K562 (cell line): ENCODE results near the gene ACRV1. TPM values are rescaled to one million over a fixed set of nuclear protein-coding genes. Genes with fewer than 3 reads are reported as not detected.

Source experiments
- BDP1 ChIP-seq: IDR thresholded peaks from 3 replicates; pipeline ENCODE4 v1.6.1; 2011; ENCODE audit not compliant: insufficient read length, insufficient read depth
- CHD2 ChIP-seq: IDR thresholded peaks from 2 replicates; pipeline ENCODE4 v1.6.1; 2011; ENCODE audit warnings: low read depth, low read length
- FIP1L1 ChIP-seq: fragments of 200-400 bp; formaldehyde crosslinking; IDR thresholded peaks from 2 replicates; pipeline ENCODE4 v1.6.1; 2018; ENCODE audit warnings: mild to moderate bottlenecking, low read depth, low read length; ENCODE audit not compliant: poor library complexity, severe bottlenecking
- FOS ChIP-seq: IDR thresholded peaks from 3 replicates; pipeline ENCODE4 v1.6.1; 2011; ENCODE audit not compliant: insufficient read length; ENCODE audit errors: extremely low read depth
- GABPB1 ChIP-seq: sonication (generic); formaldehyde crosslinking; IDR thresholded peaks from 2 replicates; pipeline ENCODE4 v1.8.0; 2022; ENCODE audit warnings: mild to moderate bottlenecking, missing genetic modification reagents
- HNRNPH1 ChIP-seq: fragments of 200-400 bp; formaldehyde crosslinking; optimal IDR thresholded peaks from 2 replicates; pipeline ENCODE3; 2017; ENCODE audit warnings: low read depth, mild to moderate bottlenecking, low read length, moderate library complexity
- HSF4 ChIP-seq: fragments of 250-450 bp; sonication (Bioruptor Pico); IDR thresholded peaks from 2 replicates; pipeline ENCODE4 v2.1.2; 2022; ENCODE audit warnings: mild to moderate bottlenecking, moderate library complexity, borderline replicate concordance
- JUND ChIP-seq, 2 experiments: IDR thresholded peaks; 2 replicates in 1 of 2; 3 replicates in 1 of 2; pipeline ENCODE4 v1.6.1; 2011; ENCODE audit warnings: borderline replicate concordance in 2 of 2, low read depth in 2 of 2, low read length in 2 of 2, improper control_type of control experiment in 1 of 2, missing biosample characterization in 1 of 2, missing genetic modification characterization in 1 of 2, missing genetic modification reagents in 1 of 2
- MBD2 ChIP-seq: sonication (generic); IDR thresholded peaks from 2 replicates; pipeline ENCODE4 v1.6.1; 2016; ENCODE audit warnings: low read depth, borderline replicate concordance
- MCM3 ChIP-seq: fragments of 450-650 bp; IDR thresholded peaks from 2 replicates; pipeline ENCODE4 v1.6.1; 2016
- MYNN ChIP-seq, 2 experiments: sonication (generic); formaldehyde crosslinking in 1 of 2; IDR thresholded peaks; 2 replicates each; pipeline versions ENCODE4 v1.5.0 to v1.6.1; 2016 to 2020; ENCODE audit warnings: antibody characterized with exemption in 1 of 2, missing genetic modification reagents in 1 of 2
- NFRKB ChIP-seq: fragments of 450-650 bp; IDR thresholded peaks from 2 replicates; pipeline ENCODE4 v1.6.1; 2016; ENCODE audit warnings: low read depth
- NR1H2 ChIP-seq: sonication (generic); formaldehyde crosslinking; IDR thresholded peaks from 2 replicates; pipeline ENCODE4 v1.4.0; 2020; ENCODE audit warnings: mild to moderate bottlenecking, missing genetic modification reagents
- PTTG1 ChIP-seq: fragments of 450-650 bp; IDR thresholded peaks from 2 replicates; pipeline ENCODE4 v1.6.1; 2016; ENCODE audit warnings: low read depth, mild to moderate bottlenecking, missing genetic modification characterization, missing compliant biosample characterization
- STAG1 ChIP-seq: sonication (generic); formaldehyde crosslinking; IDR thresholded peaks from 2 replicates; pipeline ENCODE4 v1.5.0; 2020; ENCODE audit warnings: missing genetic modification reagents, borderline replicate concordance
- TCF3 ChIP-seq: sonication (generic); formaldehyde crosslinking; IDR thresholded peaks from 2 replicates; pipeline ENCODE4 v1.4.0; 2020; ENCODE audit warnings: mild to moderate bottlenecking, missing genetic modification reagents
- YY1 ChIP-seq, 3 experiments: IDR thresholded peaks; 2 replicates each; pipeline ENCODE4 v1.6.1; 2011; ENCODE audit warnings: low read length in 2 of 3, mild to moderate bottlenecking in 2 of 3, moderate library complexity in 2 of 3, borderline replicate concordance in 1 of 3, control low read depth in 1 of 3, low read depth in 1 of 3; ENCODE audit not compliant: insufficient read depth in 3 of 3, insufficient replicate concordance in 2 of 3, control insufficient read depth in 1 of 3, insufficient read length in 1 of 3; ENCODE audit errors: extremely low read depth in 1 of 3
- polyA plus RNA-seq, 8 experiments: library from polyadenylated mRNA; depleted of rRNA in 4 of 8; stranded (reverse) in 5 of 8; unstranded in 3 of 8; fragments of >200 nt; fragmentation: Nextera tagmentation in 2 of 8; fragmentation: Illumina TruSeq in 1 of 8; extraction: Ambion mirVana in 2 of 8; extraction: Trizol in 1 of 8; gene quantifications; 2 replicates each; pipeline versions ENCODE4 v1.2.1 to v1.2.3, GENCODE V29; 2011 to 2014; ENCODE audit warnings: inconsistent platforms in 1 of 8, missing spikeins in 1 of 8
- total RNA-seq, 7 experiments: library from RNA; depleted of rRNA in 6 of 7; stranded (reverse); fragments of >200 nt in 6 of 7; fragmentation: Illumina TruSeq in 2 of 7; extraction: Trizol in 2 of 7; gene quantifications; 2 replicates each; pipeline versions ENCODE4 v1.2.1 to v1.2.3, GENCODE V29; 2011 to 2021; ENCODE audit warnings: low replicate concordance in 1 of 7
- TF ChIP-seq, protein P1 (sequence below): sonication (generic); formaldehyde crosslinking; IDR thresholded peaks from 2 replicates; pipeline ENCODE4 v1.8.1; 2023; ENCODE audit warnings: missing genetic modification reagents, mild to moderate bottlenecking, borderline replicate concordance
- TF ChIP-seq, protein P2 (sequence below), 2 experiments: IDR thresholded peaks in 1 of 2; conservative IDR thresholded peaks in 1 of 2; 2 replicates each; pipeline ENCODE4 v1.6.1; 2016; ENCODE audit warnings: low read depth in 2 of 2, mild to moderate bottlenecking in 1 of 2, missing compliant biosample characterization in 1 of 2, missing genetic modification characterization in 1 of 2, moderate library complexity in 1 of 2

Gene ACRV1
- total and polyA plus RNA-seq, 9 of the 15 experiments (the other 6 are each of a cell fraction or from before 2014, with no cell fraction given): 0.22 to 0.25 TPM; not detected in 7

DNA sequence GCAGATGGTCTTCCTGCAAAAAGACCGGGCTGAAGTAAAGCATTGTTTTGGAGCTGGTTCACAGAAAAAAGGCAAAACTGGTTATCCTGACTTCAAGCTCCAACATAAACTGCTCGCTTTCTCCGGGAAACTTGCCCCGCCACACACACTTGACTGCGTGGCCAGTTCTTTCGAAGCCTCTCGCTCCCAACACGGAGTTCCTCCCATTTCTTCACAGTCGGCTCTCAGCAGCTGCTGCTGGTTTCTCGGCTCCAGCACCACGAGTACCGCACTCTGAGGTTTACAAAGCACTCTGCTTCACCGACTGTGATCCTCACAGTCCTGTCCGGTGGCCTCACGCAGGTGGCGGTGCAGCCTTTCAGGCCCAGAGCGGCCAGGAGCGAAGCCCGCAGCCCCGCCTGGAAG, 55.4 kb downstream of the ACRV1 start (continued):
- TF ChIP-seq GABPB1: no peak
- TF ChIP-seq TCF3 (CRISPR knock-in tag): no peak
- TF ChIP-seq NFRKB: no peak
- TF ChIP-seq BDP1: no peak
- TF ChIP-seq HNRNPH1: no peak
- TF ChIP-seq FIP1L1: no peak
- no peak for TF ChIP-seq CHD2
- no peak for TF ChIP-seq YY1 (IDR thresholded peaks at IDR 0.05; ENCODE audit: borderline replicate concordance in 1 of 3, control insufficient read depth in 1 of 3, extremely low read depth in 1 of 3, insufficient read depth in 3 of 3, insufficient read length in 1 of 3, insufficient replicate concordance in 2 of 3, low read depth in 1 of 3, low read length in 2 of 3)
- TF ChIP-seq MCM3: no peak
- no peak for TF ChIP-seq FOS
- no peak for TF ChIP-seq STAG1 (CRISPR knock-in tag)
- no peak for TF ChIP-seq MYNN (IDR thresholded peaks at IDR 0.05)
- TF ChIP-seq MYNN (CRISPR knock-in tag; IDR thresholded peaks at IDR 0.05): no peak
- TF ChIP-seq, protein P1, sequence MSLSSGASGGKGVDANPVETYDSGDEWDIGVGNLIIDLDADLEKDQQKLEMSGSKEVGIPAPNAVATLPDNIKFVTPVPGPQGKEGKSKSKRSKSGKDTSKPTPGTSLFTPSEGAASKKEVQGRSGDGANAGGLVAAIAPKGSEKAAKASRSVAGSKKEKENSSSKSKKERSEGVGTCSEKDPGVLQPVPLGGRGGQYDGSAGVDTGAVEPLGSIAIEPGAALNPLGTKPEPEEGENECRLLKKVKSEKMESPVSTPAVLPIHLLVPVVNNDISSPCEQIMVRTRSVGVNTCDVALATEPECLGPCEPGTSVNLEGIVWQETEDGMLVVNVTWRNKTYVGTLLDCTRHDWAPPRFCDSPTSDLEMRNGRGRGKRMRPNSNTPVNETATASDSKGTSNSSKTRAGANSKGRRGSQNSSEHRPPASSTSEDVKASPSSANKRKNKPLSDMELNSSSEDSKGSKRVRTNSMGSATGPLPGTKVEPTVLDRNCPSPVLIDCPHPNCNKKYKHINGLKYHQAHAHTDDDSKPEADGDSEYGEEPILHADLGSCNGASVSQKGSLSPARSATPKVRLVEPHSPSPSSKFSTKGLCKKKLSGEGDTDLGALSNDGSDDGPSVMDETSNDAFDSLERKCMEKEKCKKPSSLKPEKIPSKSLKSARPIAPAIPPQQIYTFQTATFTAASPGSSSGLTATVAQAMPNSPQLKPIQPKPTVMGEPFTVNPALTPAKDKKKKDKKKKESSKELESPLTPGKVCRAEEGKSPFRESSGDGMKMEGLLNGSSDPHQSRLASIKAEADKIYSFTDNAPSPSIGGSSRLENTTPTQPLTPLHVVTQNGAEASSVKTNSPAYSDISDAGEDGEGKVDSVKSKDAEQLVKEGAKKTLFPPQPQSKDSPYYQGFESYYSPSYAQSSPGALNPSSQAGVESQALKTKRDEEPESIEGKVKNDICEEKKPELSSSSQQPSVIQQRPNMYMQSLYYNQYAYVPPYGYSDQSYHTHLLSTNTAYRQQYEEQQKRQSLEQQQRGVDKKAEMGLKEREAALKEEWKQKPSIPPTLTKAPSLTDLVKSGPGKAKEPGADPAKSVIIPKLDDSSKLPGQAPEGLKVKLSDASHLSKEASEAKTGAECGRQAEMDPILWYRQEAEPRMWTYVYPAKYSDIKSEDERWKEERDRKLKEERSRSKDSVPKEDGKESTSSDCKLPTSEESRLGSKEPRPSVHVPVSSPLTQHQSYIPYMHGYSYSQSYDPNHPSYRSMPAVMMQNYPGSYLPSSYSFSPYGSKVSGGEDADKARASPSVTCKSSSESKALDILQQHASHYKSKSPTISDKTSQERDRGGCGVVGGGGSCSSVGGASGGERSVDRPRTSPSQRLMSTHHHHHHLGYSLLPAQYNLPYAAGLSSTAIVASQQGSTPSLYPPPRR (CRISPR knock-in tag): no peak
- TF ChIP-seq JUND (IDR thresholded peaks at IDR 0.05; ENCODE audit: borderline replicate concordance, low read depth, low read length): no peak
- no peak for TF ChIP-seq JUND (tag; IDR thresholded peaks at IDR 0.05; ENCODE audit: borderline replicate concordance, low read depth, low read length)
- TF ChIP-seq MBD2: no peak
- no peak for TF ChIP-seq NR1H2 (CRISPR knock-in tag)
- no peak for TF ChIP-seq HSF4 (CRISPR knock-in tag)
- TF ChIP-seq, protein P2, sequence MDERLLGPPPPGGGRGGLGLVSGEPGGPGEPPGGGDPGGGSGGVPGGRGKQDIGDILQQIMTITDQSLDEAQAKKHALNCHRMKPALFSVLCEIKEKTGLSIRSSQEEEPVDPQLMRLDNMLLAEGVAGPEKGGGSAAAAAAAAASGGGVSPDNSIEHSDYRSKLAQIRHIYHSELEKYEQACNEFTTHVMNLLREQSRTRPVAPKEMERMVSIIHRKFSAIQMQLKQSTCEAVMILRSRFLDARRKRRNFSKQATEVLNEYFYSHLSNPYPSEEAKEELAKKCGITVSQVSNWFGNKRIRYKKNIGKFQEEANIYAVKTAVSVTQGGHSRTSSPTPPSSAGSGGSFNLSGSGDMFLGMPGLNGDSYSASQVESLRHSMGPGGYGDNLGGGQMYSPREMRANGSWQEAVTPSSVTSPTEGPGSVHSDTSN (CRISPR knock-in tag; IDR thresholded peaks at IDR 0.05; ENCODE audit: low read depth): no peak
- TF ChIP-seq, protein P2 (tag; conservative IDR thresholded peaks at IDR 0.05; ENCODE audit: low read depth): no peak
- no peak for TF ChIP-seq PTTG1 (tag)
